Karpas-422 (cell line): Measurements from ENCODE around the gene MEAF6. TPM values are rescaled to one million over a fixed set of nuclear protein-coding genes. Genes with fewer than 3 reads are reported as not detected.
"Not testable (repeated sequence)": the region's sequence is repeated elsewhere in the genome, so short reads cannot be mapped to it uniquely, and the experiment has no call there.

Experiments used
- DNase-seq: peaks from one replicate; pipeline ENCODE4 v3.0.0-alpha.2; 2015
- H2AFZ ChIP-seq: fragments of 200-600 bp; sonication (generic); 2 replicates; pipeline ENCODE4 v1.6.1; 2014; ENCODE audit warnings: antibody characterized with exemption, low read length, mixed read lengths
- H3K27ac ChIP-seq: fragments of 200-600 bp; sonication (generic); 2 replicates; pipeline ENCODE4 v1.5.1; 2014; ENCODE audit warnings: mild to moderate bottlenecking, low read length, moderate library complexity
- H3K27me3 ChIP-seq: fragments of 200-600 bp; sonication (generic); 2 replicates; pipeline ENCODE4 v1.6.1; 2014; ENCODE audit warnings: low read length, mixed read lengths
- H3K36me3 ChIP-seq: fragments of 200-600 bp; sonication (generic); 2 replicates; pipeline ENCODE4 v1.6.1; 2014; ENCODE audit warnings: low read length, mixed read lengths; ENCODE audit not compliant: insufficient read depth
- H3K4me1 ChIP-seq: fragments of 200-600 bp; sonication (generic); 2 replicates; pipeline ENCODE4 v1.6.1; 2014; ENCODE audit warnings: mild to moderate bottlenecking, low read length, mixed read lengths
- H3K4me2 ChIP-seq: fragments of 200-600 bp; sonication (generic); 2 replicates; pipeline ENCODE4 v1.6.1; 2014; ENCODE audit warnings: low read length, low read depth, mild to moderate bottlenecking; ENCODE audit not compliant: poor library complexity, severe bottlenecking
- H3K4me3 ChIP-seq: fragments of 200-600 bp; sonication (generic); 2 replicates; pipeline ENCODE4 v1.5.1; 2014; ENCODE audit warnings: mild to moderate bottlenecking, antibody characterized with exemption, low read length, mixed read lengths
- H3K79me2 ChIP-seq: fragments of 200-600 bp; sonication (generic); 2 replicates; pipeline ENCODE4 v1.6.1; 2014; ENCODE audit warnings: mild to moderate bottlenecking, low read length, mixed read lengths
- H3K9ac ChIP-seq: fragments of 200-600 bp; sonication (generic); 2 replicates; pipeline ENCODE4 v1.6.0; 2014; ENCODE audit warnings: low read length
- H3K9me2 ChIP-seq: fragments of 200-600 bp; sonication (generic), shearing (Covaris generic); replicated peaks from 2 replicates; pipeline ENCODE4 v1.6.0; 2014; ENCODE audit warnings: mild to moderate bottlenecking, low read length, moderate library complexity; ENCODE audit not compliant: insufficient read depth
- H3K9me3 ChIP-seq: fragments of 300-700, 200-600 bp; sonication (generic); 2 replicates; pipeline ENCODE4 v1.6.1; 2014; ENCODE audit warnings: low read length, mixed read lengths
- H4K20me1 ChIP-seq: fragments of 200-600 bp; sonication (generic); 2 replicates; pipeline ENCODE4 v1.6.1; 2014; ENCODE audit warnings: mild to moderate bottlenecking, antibody characterized with exemption, low read length, low read depth; ENCODE audit not compliant: insufficient read depth
- total RNA-seq: library from RNA; depleted of rRNA; stranded (reverse); fragments of >200 nt; shearing (Covaris generic); gene quantifications from 2 replicates; pipeline ENCODE4 v1.2.3, GENCODE V29; 2014; ENCODE audit warnings: low replicate concordance; rRNA removed

Gene MEAF6
- 105 and 126 TPM in 2 replicates for total RNA-seq

DNA sequence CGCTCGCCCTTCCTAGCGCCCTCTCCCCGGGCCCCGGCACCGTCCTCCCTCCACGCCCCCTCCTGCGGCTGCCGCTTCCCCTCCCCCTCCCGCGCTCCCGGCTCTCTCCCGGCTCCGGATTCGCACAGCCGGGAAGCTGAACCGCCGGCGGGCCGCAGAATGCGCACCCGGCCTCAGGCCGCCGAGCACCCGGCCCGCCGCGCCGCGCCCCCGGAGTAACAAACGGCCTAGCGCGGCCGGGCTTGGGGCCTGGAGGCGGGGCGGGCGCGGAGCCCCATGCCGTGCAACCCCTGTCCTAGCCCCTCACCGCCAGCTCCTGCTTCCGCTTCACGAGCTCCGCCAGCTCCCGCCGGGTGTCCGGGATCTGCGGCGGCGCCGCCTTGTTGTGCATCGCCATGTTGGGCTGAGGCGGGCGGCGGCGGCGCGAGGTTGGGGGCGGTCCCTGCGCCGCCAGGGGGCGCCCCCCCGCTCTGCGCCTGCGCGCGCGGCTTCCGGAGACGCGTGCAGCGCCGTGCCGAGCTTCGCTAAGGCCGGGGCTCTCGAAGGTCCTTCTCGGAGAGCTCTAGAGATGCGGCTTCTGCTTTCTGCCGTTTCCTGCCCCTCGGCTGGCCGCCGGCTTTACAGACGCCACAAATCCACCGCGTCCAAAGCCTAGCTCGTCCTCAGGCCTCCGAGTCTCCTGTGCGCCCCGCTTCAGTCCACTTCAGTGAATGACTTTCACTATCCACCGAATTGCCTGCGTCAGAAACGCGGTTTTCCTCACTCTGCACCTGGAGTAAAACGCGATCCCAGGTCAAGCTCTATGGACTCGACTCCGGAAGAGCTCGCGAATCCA, at the start of gene MEAF6:
Gene MEAF6, minus strand, starts transcription at position 417 of the 835 bp plus-strand sequence. Its CDS starts 20 bp downstream, at position 397.
- H3K4me2 ChIP-seq = peak within 1 kb of the TSS; percentile 91
- peak within 1 kb of the TSS; percentile 99 for H3K9ac ChIP-seq
- H2AFZ ChIP-seq = peak within 1 kb of the TSS; percentile 97
- no peaks in the 10 kb centered on the region for H3K9me2 ChIP-seq
- H3K27me3 ChIP-seq = no peaks in the 10 kb centered on the region
- H3K27ac ChIP-seq = 0 out of 2 replicates have a peak within 1 kb of the TSS, but pooled peaks have one; percentile 37
- H3K4me1 ChIP-seq = peaks cover 17% of the 10 kb centered on the region
- peak; percentile 94 for DNase-seq
- peak within 1 kb of the TSS; percentile 93 for H3K4me3 ChIP-seq
- H3K36me3 ChIP-seq = peaks cover 12% of the 10 kb centered on the region; the same call in 1 of the 2 replicates
- H3K9me3 ChIP-seq = no peaks in the 10 kb centered on the region
- H4K20me1 ChIP-seq = peaks cover 6% of the 10 kb centered on the region; the same call in 1 of the 2 replicates
- peaks cover 34% of the 10 kb centered on the region for H3K79me2 ChIP-seq

DNA sequence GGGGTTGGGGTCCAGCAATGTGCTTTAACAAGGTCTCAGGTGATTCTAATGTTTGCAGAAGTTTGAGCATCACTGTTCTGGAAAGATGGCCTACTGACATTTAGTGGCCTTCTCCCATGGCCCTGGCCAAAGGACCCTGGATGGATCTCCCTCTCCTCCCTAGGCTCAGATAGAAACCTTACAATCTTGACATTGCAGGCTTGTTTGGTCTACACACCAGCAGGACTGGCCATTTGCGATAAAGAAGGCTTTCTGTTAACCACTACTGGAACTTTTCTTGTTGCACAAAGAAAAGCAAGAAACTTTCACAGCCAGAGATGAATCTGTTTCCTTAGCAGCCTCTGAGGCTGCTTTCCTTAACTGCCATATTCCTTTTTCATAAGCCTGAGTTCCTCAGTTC, 48.4 kb upstream of the MEAF6 start:
- Histone ChIP-seq H4K20me1 (no peaks in the 10 kb centered on the region), H3K9me3 (no peaks in the 10 kb centered on the region), H2AFZ (no peak overlapping the region), H3K9me2 (no peaks in the 10 kb centered on the region), H3K36me3 (peaks cover 26% of the 10 kb centered on the region), H3K9ac (no peak overlapping the region), H3K27me3 (no peaks in the 10 kb centered on the region), H3K27ac (no peak overlapping the region), H3K79me2 (no peaks in the 10 kb centered on the region), H3K4me3 (no peak overlapping the region), H3K4me2 (no peak overlapping the region), H3K4me1 (no peaks in the 10 kb centered on the region)
- DNase-seq = no peak

DNA sequence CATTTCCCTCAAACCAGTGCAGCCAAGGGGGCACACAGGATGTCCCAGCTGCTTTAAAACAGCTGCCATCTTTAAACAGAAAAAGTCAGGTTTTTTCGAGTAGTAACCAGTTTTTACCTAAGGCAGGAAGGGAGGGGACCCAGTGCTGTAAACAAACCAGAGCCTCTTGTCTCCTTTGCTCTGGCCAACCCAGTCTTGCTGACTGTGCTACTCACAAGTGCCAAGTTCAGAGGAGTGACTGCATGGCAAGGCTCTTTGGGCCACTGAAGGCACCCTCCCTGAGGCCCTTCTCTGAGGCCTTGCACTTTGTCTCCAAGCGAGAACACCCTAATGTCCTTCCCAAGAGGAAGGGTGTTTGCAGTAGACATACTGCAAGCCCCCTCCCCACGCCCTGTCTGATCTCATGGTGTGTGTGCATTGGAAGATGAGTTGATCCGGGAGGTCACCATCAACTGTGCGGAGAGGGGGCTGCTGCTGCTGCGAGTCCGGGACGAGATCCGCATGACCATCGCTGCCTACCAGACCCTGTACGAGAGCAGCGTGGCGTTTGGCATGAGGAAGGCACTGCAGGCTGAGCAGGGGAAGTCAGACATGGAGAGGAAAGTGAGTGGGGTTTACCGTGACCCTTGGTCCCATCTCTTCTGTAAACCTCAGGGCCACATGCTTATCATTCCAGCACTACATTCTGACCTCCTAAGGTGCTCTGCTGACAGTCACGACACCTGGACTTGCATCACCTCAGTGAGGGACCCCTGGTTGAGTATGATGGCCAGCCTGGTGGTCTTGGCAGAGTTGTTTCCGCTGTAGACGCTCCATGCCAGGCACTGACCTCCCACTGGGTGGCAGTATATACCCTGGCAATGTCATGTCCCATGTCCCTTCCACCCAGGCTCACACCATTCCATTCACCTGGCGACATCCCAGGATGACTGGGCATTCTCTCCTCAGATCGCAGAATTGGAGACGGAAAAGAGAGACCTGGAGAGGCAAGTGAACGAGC, 46.9 kb upstream of the MEAF6 start:
- H3K4me1 ChIP-seq = no peaks in the 10 kb centered on the region
- no peaks in the 10 kb centered on the region for H3K79me2 ChIP-seq
- no peak overlapping the region for H3K4me2 ChIP-seq
- H3K27me3 ChIP-seq = no peaks in the 10 kb centered on the region
- no peak overlapping the region for H3K9ac ChIP-seq
- no peak overlapping the region for H3K4me3 ChIP-seq
- H2AFZ ChIP-seq = no peak overlapping the region
- H4K20me1 ChIP-seq = no peaks in the 10 kb centered on the region
- no peak overlapping the region for H3K27ac ChIP-seq
- peak; percentile 50 for DNase-seq
- no peaks in the 10 kb centered on the region for H3K9me3 ChIP-seq
- H3K36me3 ChIP-seq = peaks cover 14% of the 10 kb centered on the region; the same call in 1 of the 2 replicates
- H3K9me2 ChIP-seq = no peaks in the 10 kb centered on the region

DNA sequence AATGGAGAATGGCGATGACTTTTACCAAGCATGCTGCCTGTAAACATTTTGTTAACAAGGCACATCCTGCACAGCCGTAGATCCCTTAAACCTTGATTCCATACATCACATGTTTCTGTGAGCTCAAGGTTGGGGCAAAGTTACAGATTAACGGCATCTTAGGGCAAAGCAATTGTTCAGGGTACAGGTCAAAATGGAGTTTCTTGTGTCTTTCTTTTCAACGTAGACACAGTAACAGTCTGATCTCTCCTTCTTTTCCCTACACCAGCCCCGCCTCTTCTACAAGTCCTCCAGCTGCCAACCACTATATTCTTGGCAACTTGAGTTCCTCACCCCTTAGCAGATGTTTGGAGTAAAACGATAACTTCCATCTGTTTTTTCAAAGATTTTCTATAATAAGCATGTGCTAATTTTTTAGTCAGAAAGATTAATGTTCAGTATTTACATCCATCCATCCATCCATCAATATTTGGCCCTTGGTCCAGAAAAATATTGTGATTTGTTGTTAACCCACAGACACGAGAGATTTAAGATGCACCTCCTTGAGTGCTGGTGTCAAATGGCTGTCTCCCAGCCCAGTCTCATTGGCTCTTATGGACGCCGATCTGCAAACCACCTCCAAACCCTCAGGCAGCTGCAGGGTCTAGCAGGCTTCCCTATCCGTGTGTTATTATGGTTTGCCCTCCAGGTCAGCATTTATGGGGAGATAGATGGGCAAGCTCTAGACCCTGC, 46.0 kb upstream of the MEAF6 start:
- Histone ChIP-seq H3K4me2 (no peak overlapping the region), H3K4me3 (no peak overlapping the region), H3K27me3 (no peaks in the 10 kb centered on the region), H3K27ac (no peak overlapping the region), H4K20me1 (no peaks in the 10 kb centered on the region), H3K79me2 (no peaks in the 10 kb centered on the region), H3K9ac (no peak overlapping the region), H3K36me3 (peaks cover 5% of the 10 kb centered on the region; the same call in 1 of the 2 replicates), H3K9me3 (no peaks in the 10 kb centered on the region), H3K4me1 (no peaks in the 10 kb centered on the region), H3K9me2 (no peaks in the 10 kb centered on the region), H2AFZ (no peak overlapping the region)
- no peak for DNase-seq

DNA sequence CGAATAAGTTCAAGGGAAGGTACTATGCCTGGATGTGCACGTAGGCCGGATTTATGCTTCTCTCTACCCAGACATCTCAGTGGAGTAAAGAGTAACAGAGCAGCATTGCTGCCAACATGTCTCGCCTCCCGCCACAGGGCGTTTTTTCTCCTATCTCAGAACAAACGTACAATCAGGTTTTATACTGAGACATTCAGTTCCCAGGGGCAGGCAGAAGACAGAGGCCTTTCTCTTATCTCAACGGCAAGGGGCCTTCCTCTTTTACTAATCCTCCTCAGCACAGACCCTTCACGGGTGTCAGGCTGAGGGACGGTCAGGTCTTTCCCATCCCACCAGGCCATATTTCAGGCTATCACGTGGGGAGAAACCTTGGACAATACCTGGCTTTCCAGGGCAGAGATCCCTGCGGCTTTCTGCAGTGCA, 45.4 kb upstream of the MEAF6 start:
- H2AFZ ChIP-seq, H3K27ac ChIP-seq, H3K4me2 ChIP-seq: not testable (repeated sequence)

DNA sequence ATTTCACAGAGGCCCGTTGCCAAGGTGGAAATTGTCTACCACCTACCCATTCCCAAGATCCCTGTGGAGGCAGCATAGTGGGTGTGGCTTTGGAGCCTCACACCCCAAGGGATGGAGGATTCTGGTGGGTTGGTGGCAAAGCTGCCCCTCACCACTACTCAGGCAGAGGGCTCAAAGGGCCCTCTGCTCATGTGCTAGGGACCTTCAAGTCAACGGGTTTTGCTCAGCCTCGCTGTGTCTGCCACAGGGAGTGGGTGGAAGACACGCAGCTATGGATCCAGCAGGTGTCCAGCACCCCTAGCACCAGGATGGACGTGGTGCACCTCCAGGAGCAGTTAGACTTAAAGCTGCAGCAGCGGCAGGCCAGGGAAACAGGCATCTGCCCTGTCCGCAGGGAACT, 44.5 kb upstream of the MEAF6 start:
- H4K20me1 ChIP-seq = no peaks in the 10 kb centered on the region

More for the DNA sequence above, 45.4 kb upstream of the MEAF6 start:
- not testable (repeated sequence) for H3K27me3 ChIP-seq, H3K9me2 ChIP-seq, H3K4me3 ChIP-seq, H3K4me1 ChIP-seq, H3K9ac ChIP-seq, DNase-seq, H3K36me3 ChIP-seq, H3K79me2 ChIP-seq, H4K20me1 ChIP-seq, H3K9me3 ChIP-seq

DNA sequence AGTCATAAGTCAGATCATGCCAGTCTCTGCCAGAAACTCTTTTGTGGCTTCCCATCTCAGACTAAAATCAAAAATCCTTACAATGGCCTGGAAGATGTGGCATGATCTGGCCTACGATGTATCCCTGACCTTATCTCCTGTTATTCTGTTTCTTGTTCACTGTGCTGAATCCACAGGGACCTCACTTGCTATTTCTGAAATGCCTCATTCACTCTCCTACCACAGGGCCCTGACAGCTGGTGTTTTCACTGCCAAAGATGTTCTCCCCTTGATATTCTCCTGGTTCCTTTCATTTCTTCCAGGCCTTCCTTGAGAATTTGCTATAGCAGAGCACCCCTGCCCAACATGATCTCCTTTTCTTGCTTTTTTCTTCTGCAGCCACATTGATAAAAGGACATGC, 43.8 kb upstream of the MEAF6 start:
- Histone ChIP-seq H3K27me3 (no peaks in the 10 kb centered on the region), H3K4me2 (no peak overlapping the region), H3K9me2 (no peaks in the 10 kb centered on the region), H3K36me3 (no peaks in the 10 kb centered on the region), H3K9ac (no peak overlapping the region), H3K4me3 (no peak overlapping the region), H3K27ac (no peak overlapping the region), H3K4me1 (peaks cover under 1% of the 10 kb centered on the region; the same call in 1 of the 2 replicates), H4K20me1 (peaks cover 3% of the 10 kb centered on the region; the same call in 1 of the 2 replicates), H3K9me3 (peaks cover 6% of the 10 kb centered on the region), H3K79me2 (peaks cover 8% of the 10 kb centered on the region), H2AFZ (peak overlapping the region; percentile 38; the same call in 1 of the 2 replicates)
- DNase-seq = no peak

More for the DNA sequence above, 44.5 kb upstream of the MEAF6 start:
- peaks cover under 1% of the 10 kb centered on the region for H3K79me2 ChIP-seq
- no peaks in the 10 kb centered on the region for H3K36me3 ChIP-seq
- peaks cover 6% of the 10 kb centered on the region for H3K9me3 ChIP-seq
- H3K9me2 ChIP-seq = no peaks in the 10 kb centered on the region
- no peak overlapping the region for H3K27ac ChIP-seq
- no peaks in the 10 kb centered on the region for H3K27me3 ChIP-seq
- H3K4me3 ChIP-seq = no peak overlapping the region
- DNase-seq = no peak
- no peak overlapping the region for H3K4me2 ChIP-seq
- no peaks in the 10 kb centered on the region for H3K4me1 ChIP-seq
- no peak overlapping the region for H2AFZ ChIP-seq
- no peak overlapping the region for H3K9ac ChIP-seq
